ENCODE measurements around the gene DAP. TPM values are rescaled to one million over a fixed set of nuclear protein-coding genes. Genes with fewer than 3 reads are reported as not detected.
A peak's percentile ranks its signal among the peaks of the same experiment; 100 is the strongest.

DAP gene
- total RNA-seq, 6 donors from 2014 or later, result 38.8 to 101 (median 77.6) TPM

DNA sequence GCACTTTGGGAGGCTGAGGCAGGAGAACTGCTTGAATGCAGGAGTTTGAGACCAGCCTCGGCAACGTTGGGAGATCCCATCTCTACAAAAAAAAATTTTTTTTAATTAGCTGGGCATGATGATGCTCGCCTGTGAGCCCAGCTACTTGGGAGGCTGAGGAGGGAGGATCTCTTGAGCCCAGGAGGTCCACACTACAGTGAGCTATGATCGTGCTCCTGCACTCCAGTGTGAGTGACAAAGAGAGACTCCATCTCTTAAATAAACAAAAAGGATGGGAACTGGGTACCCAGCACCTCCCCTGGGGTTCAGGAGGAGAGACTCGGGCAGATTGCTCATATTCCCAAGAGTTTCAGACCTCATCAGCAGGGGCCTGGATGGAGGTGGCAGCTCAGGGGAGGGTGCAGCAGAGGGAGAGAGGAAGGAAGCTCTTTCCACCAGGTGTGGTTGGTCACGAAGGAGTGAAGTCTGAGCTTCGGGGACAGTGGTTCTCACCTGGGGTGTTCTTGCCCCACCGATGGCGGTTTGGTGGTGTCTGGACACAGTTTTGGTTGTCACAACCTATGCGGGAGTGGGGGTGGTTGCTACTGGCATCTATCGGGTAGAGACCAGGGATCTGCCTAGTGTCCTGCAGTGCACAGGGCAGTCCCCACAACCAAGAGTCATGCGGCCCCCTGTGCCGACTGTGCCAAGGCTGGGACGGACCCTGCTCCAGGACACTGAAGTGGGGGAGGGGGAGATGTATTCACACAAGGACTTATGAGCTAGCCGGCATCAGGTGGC lies 124.5 kb downstream of the DAP start:
- H3K4me1 ChIP-seq, result peaks cover 5 to 18% (median 11%) of the 10 kb centered on the region in 4 donors
- H3K4me3 ChIP-seq, result no peak overlapping the region
- ATAC-seq (ENCODE audit: low FRiP score in 2 of 2) (peak in 1 of 2 donors; percentile 31), DNase-seq (no peak)
- TF ChIP-seq POLR2A (IDR thresholded peaks at IDR 0.05), result no peak
- TF ChIP-seq, protein P1, sequence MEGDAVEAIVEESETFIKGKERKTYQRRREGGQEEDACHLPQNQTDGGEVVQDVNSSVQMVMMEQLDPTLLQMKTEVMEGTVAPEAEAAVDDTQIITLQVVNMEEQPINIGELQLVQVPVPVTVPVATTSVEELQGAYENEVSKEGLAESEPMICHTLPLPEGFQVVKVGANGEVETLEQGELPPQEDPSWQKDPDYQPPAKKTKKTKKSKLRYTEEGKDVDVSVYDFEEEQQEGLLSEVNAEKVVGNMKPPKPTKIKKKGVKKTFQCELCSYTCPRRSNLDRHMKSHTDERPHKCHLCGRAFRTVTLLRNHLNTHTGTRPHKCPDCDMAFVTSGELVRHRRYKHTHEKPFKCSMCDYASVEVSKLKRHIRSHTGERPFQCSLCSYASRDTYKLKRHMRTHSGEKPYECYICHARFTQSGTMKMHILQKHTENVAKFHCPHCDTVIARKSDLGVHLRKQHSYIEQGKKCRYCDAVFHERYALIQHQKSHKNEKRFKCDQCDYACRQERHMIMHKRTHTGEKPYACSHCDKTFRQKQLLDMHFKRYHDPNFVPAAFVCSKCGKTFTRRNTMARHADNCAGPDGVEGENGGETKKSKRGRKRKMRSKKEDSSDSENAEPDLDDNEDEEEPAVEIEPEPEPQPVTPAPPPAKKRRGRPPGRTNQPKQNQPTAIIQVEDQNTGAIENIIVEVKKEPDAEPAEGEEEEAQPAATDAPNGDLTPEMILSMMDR (IDR thresholded peaks at IDR 0.05), result no peak
- WGBS, 2 donors, result 74 to 76% methylated on average over 9 to 15 of the region's 15 CpGs
- no peaks in the 10 kb centered on the region for H3K27me3 ChIP-seq
- H3K9me3 ChIP-seq, result no peaks in the 10 kb centered on the region
- no peak overlapping the region for H3K27ac ChIP-seq
- no peaks in the 10 kb centered on the region for H3K36me3 ChIP-seq

DNA sequence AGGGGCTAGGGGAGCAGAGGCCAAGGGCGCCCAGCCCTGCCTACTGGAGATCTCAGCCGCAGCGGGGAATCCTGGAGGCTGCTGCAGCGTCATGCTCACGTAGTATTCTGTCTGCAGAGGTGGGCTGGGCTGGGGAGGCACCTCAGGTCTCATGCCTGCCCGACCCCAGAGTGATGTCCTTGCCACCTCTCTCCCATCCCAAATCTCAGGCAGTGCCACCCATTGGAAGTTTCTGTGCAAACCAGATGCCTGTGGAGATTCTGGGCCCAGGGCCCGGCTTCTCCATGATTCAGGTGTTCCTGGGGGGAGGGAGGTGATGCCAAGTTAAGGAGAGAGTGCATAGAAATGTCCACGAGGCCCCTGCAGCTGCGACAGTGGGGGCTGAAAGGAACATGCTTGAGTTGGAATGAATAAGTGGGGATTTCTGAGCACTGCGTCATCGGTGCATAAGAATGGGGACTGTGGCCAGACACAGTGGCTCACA lies 125.1 kb downstream of the DAP start:
- no peaks in the 10 kb centered on the region for H3K27me3 ChIP-seq
- no peak overlapping the region for H3K4me3 ChIP-seq
- H3K9me3 ChIP-seq, result no peaks in the 10 kb centered on the region
- H3K27ac ChIP-seq, result no peak overlapping the region
- WGBS, 2 donors, result 64 to 77% methylated on average over 9 to 11 of the region's 11 CpGs
- ATAC-seq (ENCODE audit: low FRiP score in 2 of 2) (no peak), DNase-seq (no peak)
- no peaks in the 10 kb centered on the region for H3K36me3 ChIP-seq
- H3K4me1 ChIP-seq, result peaks cover 5 to 18% (median 11%) of the 10 kb centered on the region in 4 donors
- TF ChIP-seq EP300 (IDR thresholded peaks at IDR 0.05) (no peak), POLR2AphosphoS5 (IDR thresholded peaks at IDR 0.05) (no peak), POLR2A (IDR thresholded peaks at IDR 0.05) (no peak)
- TF ChIP-seq, protein P1 (IDR thresholded peaks at IDR 0.05), result no peak

DNA sequence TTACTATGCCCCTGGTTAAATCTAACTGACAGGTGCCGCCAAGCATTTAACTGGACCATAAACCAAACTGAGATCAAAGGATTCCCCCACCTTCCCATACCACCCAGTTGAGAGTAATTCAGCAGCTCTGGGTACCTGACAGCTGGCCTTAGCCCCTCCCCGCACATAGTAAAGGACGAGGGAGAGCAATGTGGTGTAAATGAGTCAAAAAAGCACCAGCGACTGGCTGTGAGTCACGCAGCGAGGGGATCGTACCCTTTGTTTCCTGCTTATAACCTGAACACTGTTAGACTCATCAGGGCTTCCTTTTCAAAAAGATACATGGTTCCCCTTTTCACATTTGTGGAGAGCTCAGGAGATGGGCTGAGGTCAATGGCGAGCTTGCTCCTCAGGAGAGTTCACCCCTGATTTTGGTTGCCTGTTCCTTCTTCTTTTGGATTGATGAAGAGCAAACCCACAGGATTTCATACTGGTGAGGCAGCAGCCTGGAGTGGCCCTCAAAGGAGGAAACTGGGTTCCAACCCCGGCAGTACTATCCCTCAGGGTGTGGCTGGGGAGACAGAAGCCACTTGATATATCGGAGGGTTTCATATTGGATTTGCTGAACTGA lies 125.7 kb downstream of the DAP start:
- ATAC-seq (ENCODE audit: low FRiP score in 2 of 2) (peak in 1 of 2 donors; percentile 16), DNase-seq (no peak)
- Histone ChIP-seq H3K4me3 (no peak overlapping the region), H3K27ac (no peak overlapping the region), H3K36me3 (no peaks in the 10 kb centered on the region), H3K9me3 (no peaks in the 10 kb centered on the region), H3K4me1 (peaks cover 5 to 18% (median 11%) of the 10 kb centered on the region in 4 donors), H3K27me3 (no peaks in the 10 kb centered on the region)
- TF ChIP-seq POLR2AphosphoS5 (IDR thresholded peaks at IDR 0.05) (no peak), POLR2A (IDR thresholded peaks at IDR 0.05) (no peak), EP300 (IDR thresholded peaks at IDR 0.05) (no peak)
- TF ChIP-seq, protein P1 (IDR thresholded peaks at IDR 0.05), result no peak
- 47 to 55% methylated on average over 10 of the region's 10 CpGs for WGBS, 2 donors

DNA sequence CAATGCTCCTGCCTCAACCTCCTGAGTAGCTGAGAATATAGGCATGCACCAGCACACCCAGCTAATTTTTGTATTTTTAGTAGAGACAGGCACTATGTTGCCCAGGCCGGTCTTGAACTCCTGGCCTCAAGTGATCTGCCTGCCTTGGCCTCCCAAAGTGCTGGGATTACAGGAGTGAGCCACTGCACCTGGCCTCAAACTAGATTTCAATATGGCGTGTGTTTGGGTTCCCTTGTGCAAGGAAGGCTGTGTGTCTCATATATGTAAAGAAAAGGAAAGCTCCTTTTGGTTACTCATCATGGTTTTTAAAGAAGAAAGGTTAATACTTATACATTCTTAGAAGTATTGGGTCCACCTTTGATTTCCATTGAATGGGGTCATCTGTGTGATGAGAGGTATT lies 126.5 kb downstream of the DAP start:
- Histone ChIP-seq H3K4me3 (no peak overlapping the region), H3K27ac (no peak overlapping the region), H3K27me3 (no peaks in the 10 kb centered on the region), H3K36me3 (no peaks in the 10 kb centered on the region), H3K9me3 (no peaks in the 10 kb centered on the region), H3K4me1 (peaks cover 5 to 18% (median 11%) of the 10 kb centered on the region in 4 donors)
- ATAC-seq (ENCODE audit: low FRiP score in 2 of 2) (no peak), DNase-seq (no peak)
- TF ChIP-seq POLR2AphosphoS5 (IDR thresholded peaks at IDR 0.05) (no peak), EP300 (IDR thresholded peaks at IDR 0.05) (no peak), POLR2A (IDR thresholded peaks at IDR 0.05) (no peak)
- TF ChIP-seq, protein P1 (IDR thresholded peaks at IDR 0.05), result no peak
- WGBS, 2 donors, result 89 to 95% methylated on average over 2 of the region's 2 CpGs
